ENCODE results near the gene HNRNPM.

GRCh38 chr19:8505680-8506401 lies 61.1 kb downstream of the HNRNPM start:
- TF ChIP-seq CTCF (IDR thresholded peaks at IDR 0.05; ENCODE audit: borderline replicate concordance, extremely low read depth, low read length, poor library complexity, severe bottlenecking) (peak; percentile 78), EZH2 (IDR thresholded peaks at IDR 0.05; ENCODE audit: borderline replicate concordance, low read depth, low read length, severe bottlenecking) (no peak)
